GM18951 (cell line): Measurements from ENCODE around the gene ETV3L.
"Not testable (repeated sequence)": the region's sequence is repeated elsewhere in the genome, so short reads cannot be mapped to it uniquely, and the experiment has no call there.

Experiments
- POLR2A ChIP-seq: IDR thresholded peaks from 4 replicates; pipeline ENCODE4 v1.6.1; 2011; ENCODE audit warnings: mild to moderate bottlenecking; ENCODE audit not compliant: insufficient read length, insufficient read depth; ENCODE audit errors: extremely low read depth
- in situ Hi-C: fragments of 300-500 bp; cut with MboI; formaldehyde crosslinking; loops from one replicate; pipeline ENCODE4 v1.12.0; 2022; ENCODE audit warnings: low sequenced_read_pairs, mixed read lengths, inconsistent platforms; ENCODE audit not compliant: unreplicated experiment

Gene ETV3L

DNA sequence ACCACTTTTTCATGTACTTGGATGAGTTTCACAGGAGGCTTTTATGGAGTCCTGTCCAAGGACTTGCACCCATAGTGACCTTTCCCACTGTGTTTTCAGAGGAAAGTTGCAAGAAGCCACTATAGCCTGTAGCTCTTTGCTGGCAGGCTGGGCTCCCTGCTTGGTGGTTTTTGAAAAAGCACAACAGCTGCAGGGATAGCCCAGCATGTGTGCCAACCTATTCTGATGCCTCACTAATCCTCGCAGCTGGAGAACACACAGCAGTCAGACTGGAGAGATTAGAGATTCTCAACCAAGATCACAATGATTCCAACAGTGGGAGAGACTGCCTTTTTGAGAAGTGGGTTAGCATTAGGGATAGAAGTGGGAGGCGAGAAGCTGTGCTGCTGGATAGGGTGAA is 30.0 kb downstream of the ETV3L start:
- TF ChIP-seq POLR2A: no peak
- in situ Hi-C loops: no loop called here

DNA sequence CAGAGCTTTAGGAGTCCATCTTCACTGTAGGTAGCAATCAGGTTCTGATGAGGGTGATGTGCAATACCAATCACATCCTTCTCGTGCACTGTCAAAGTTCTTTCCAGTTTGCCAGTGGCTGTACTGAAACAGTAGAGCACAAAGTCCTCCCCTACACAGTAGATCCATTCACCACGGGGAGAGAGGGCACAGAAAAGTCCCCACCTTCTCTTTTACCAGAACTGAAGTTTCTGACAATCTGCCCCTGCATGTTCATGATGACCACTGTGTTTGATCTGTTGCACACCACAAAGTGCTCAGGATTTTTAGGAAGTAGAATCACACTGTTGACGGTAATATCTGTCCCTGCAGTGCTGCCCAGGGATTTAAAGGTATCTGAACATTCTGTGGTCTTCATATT is 40.4 kb downstream of the ETV3L start:
- in situ Hi-C loops: not testable (repeated sequence)

DNA sequence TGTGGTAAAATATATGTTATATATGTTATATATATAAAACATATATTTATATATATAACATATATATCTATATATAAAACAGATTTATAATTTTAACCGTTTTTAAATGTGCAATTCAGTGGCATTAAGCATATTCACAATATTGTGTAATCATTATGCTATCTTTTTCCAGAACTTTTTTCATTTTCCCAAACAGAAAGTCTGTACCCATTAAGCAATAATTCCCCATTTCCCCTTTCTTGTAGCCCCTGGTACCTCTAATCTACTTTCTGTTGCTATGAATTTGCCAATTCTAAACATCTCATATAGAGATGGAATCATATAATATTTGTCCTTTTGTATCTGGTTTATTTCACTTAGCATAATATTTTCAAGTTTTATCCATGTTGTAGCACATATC is 43.3 kb downstream of the ETV3L start:
- no peak for TF ChIP-seq POLR2A
- in situ Hi-C loops: no loop called here

DNA sequence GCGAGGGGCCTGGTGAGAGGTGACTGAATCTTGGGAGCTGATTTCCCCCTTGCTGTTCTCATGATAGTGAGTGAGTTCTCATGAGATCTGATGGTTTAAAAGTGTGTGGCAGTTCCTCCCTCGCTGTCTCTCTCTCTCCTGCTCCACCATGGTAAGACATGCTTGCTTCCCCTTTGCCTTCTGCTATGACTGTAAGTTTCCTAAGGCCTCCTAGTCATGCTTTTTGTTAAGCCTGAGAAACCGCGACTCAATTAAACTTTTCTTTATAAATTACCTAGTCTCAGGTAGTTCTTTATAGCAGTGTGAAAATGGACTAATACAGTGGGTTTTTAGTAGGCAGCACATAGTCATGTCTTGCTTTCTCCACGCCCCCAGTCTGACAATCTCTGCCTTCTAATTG is 43.9 kb downstream of the ETV3L start:
- in situ Hi-C loops: not testable (repeated sequence)

DNA sequence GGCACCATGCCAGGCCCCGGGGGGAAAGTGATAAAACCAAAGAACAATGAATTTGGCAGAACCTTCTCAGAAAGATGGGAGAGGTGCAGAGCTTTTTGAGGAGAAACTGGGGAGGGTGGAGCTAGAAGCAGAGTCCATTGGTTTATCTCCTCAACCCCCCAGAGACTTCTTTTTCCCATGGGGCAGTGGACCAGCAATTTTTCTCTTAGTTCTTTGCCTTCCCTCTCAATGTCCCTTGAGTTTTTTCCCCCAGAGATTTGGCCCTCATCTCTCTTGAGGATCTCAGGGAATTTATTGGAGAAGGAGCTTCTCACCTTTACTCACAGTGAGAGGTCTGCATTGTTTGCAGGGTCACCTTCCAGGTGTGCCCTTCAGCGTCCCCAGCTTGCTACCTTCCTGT is 48.8 kb downstream of the ETV3L start:
- in situ Hi-C loops: no loop called here
- no peak for TF ChIP-seq POLR2A

DNA sequence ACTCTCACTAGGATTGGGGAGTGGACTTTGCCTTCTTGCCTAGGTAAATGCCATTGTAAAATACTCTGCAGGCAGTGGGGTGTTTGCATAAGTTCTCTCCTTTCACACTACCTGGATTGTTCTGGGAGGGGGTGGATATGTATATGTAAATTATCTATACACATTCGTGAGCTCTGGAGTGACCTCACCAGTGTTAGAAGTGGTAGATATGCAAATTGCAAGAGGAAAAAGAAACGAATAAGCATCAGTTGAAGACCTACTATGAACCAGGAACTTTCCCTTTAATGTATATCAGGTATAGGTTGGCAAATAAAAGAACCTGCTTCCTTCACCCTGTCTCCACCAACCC is 52.6 kb downstream of the ETV3L start:
- no peak for TF ChIP-seq POLR2A
- in situ Hi-C loops: no loop called here

DNA sequence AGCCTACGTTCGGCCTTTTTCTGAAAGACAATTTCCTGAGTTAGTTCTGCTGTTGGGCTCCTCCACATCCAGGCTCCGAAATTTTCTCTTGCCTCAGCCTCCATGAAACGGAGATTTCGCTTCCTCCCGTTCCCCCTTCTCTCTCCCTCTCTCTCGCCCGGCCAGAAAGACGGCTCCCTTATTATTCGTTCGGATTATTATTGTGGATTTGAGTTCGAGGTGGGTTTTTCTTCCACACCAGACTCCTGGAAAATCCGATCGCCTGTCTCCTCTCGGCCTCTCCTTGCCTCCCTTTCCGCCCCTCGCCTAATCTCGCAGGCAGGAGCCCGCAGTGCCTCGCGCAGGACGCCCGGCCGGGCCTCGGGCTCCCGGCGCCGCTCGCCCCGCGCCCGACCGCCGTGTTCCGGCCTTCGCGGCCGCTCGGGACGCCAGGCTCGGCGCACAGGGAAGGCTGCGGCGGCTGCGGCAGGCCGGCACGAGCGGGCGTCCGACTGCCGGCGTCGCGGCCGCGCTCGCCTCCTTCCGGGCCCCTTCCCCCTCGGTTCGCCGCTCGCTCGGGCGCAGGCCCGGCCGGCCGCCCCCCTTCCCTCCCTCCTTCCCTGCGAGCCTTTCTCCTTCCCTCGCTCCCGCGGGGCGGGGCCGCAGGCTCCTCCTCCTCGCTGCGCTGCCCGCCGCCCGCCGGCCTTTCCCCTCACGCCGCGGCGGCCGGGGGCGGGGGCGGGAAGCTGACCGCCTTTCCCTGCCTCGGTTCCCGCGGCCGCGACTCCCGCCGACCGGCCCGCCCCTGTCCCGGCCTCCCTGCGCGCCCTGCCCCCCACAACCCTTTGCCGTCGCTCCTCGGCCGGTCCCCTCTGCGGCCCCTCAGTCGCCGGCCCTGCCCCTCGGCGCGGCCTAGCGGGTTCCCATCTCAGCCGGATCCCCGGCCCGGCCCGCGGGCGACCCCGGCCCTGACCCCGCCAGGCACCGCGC is 54.1 kb downstream of the ETV3L start, which contains the start of gene ARHGEF11:
ARHGEF11 (minus strand) TSS at position 493 of the 969 bp plus-strand sequence. CDS start 1,412 bp downstream, outside the sequence.
- in situ Hi-C loops: no loop called here
- TF ChIP-seq POLR2A: peak; percentile 65

DNA sequence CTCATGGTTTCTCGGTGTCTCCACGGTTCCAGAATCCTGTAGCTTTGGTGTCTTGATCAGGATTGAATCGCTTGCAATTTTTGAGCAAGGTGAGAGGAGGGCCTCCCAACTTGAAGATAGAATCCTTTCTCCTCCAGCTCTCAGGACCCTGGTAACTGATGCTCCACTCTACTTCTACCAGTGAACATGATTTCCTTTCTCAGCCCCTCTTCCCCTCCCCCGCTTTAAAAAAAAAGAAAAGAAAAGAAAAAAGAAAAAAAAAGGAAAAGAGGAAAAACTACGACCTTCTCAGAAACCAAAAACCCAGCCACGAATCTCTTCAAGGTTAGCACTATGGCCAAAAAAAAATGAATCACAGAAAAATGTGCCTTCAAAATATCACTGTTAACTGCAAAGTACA is 55.3 kb downstream of the ETV3L start:
- TF ChIP-seq POLR2A: no peak
- in situ Hi-C loops: no loop called here

DNA sequence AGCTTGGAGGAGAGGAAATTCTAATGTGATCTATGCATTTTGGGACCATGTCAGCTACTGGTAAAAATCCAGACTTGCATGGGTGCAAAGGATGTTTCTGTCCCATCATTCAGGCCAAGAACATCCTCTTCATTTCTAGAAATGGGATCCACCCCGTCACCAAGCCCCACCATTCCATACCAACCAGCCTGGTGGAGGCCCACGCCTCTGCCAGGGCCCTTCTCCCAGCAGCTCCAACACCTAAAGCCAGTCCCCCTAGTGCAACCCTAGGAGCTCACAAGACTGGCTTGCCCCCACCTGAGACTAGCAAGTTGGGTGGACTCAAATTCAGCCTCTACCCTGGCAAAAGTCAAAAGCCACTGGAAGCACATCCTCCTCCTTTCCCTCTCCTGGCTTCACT is 55.9 kb downstream of the ETV3L start:
- in situ Hi-C loops: no loop called here
- no peak for TF ChIP-seq POLR2A

DNA sequence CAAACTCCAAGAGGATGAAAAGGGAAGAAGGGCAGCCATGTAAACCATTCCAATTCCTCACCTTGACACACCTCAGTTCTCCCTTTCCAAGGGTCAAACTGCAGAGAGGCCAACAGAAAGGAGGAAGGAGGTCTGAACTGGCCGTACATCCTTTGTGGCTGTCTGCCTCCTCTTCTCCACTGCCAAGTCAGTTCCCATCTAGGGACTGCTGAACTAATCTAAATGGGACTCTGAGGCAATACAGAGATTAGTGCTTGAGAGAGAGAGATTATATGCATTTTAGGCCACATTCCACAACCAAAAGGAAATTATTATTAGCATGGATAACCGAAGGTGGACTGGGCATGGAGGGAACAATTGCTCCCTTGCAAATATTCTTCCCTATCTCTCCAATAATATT is 56.8 kb downstream of the ETV3L start:
- in situ Hi-C loops: no loop called here
- TF ChIP-seq POLR2A: no peak
